Psoas muscle (tissue), 8 donors: ENCODE results near the gene SERPINB4. TPM values are rescaled to one million over a fixed set of nuclear protein-coding genes. Genes with fewer than 3 reads are reported as not detected.

ENCODE experiments used
- ATAC-seq, 4 donors: fragments of 200-7000 bp; cut with Tn5 transposase; one replicate each; pipeline ENCODE4 v1.9.1; 2020; ENCODE audit warnings: moderate library complexity in 3 of 4, mild to moderate bottlenecking in 2 of 4
- DNase-seq, 2 donors: peaks; one replicate each; pipeline ENCODE4 v3.0.0-alpha.2; 2020
- H3K27ac ChIP-seq: fragments of 200-600 bp; one replicate; pipeline ENCODE4 v1.8.0; 2022
- H3K27me3 ChIP-seq, 3 donors: fragments of 200-600 bp in 1 of 3; one replicate each; pipeline versions ENCODE4 v1.6.1 to v1.8.0; 2013 to 2022; ENCODE audit warnings: low read length in 2 of 3, mild to moderate bottlenecking in 2 of 3, moderate library complexity in 1 of 3; ENCODE audit not compliant: insufficient read depth in 3 of 3
- H3K36me3 ChIP-seq, 2 donors: fragments of 200-600 bp in 1 of 2; one replicate each; pipeline versions ENCODE4 v1.6.1 to v1.8.0; 2013 to 2022; ENCODE audit warnings: low read depth in 1 of 2, mild to moderate bottlenecking in 1 of 2, moderate library complexity in 1 of 2; ENCODE audit not compliant: insufficient read depth in 1 of 2
- H3K4me1 ChIP-seq: fragments of 200-600 bp; one replicate; pipeline ENCODE4 v1.8.0; 2022
- H3K4me3 ChIP-seq: fragments of 200-600 bp; one replicate; pipeline ENCODE4 v1.8.0; 2022; ENCODE audit warnings: mild to moderate bottlenecking
- H3K9me3 ChIP-seq: fragments of 200-600 bp; one replicate; pipeline ENCODE4 v1.8.0; 2022
- WGBS, 3 donors: extraction: QIAGEN DNeasy Blood & Tissue Kit; methylation state at CpG; one replicate each; pipeline versions ENCODE4 v1.1.6 to v1.1.7; 2013; 5-methylcytosine and 5-hydroxymethylcytosine counted together
- intact Hi-C, 2 donors: fragments of 100-400 bp; cut with DNase I; formaldehyde crosslinking; loops; one replicate each; pipeline versions ENCODE4 v1.11.0 to v1.14.2; 2022
- polyA plus RNA-seq, 3 donors: library from polyadenylated mRNA; stranded (reverse); fragments of 200-250 nt; gene quantifications; one replicate each; pipeline ENCODE4 v1.2.3, GENCODE V29; 2013
- total RNA-seq, 4 donors: library from RNA; stranded (reverse); fragmentation: NEBNext Ultra II Directional in 2 of 4; extraction: Animal tissue kit (Norgen Biotek cat#: 25700) in 2 of 4; gene quantifications; one replicate each; pipeline versions ENCODE4 v1.2.1 to v1.2.4, GENCODE V29; 2021 to 2023
- TF ChIP-seq, protein P1 (sequence below): fragments of 200-600 bp; IDR thresholded peaks from one replicate; pipeline ENCODE4 v1.8.0; 2022; ENCODE audit warnings: antibody characterized with exemption
- donor health status: healthy with polysubstance abuse.
- donor health status: DM: no; HTN: no; CAD: no; lungs with moderate emphysema.
- donor health status: Bipolar disorder and iron deficiency.
- donor health status: healthy.
- donor health status: DM: yes; HTN: yes; CAD: no.
- donor health status: DM: no; HTN: no; CAD: no.
- donor health status: DM: no; HTN: no; CAD: no.
- donor health status: DM: yes; HTN: yes; CAD: no.

Gene SERPINB4
- total and polyA plus RNA-seq, 7 donors = 0.04 TPM; not detected in 6

DNA sequence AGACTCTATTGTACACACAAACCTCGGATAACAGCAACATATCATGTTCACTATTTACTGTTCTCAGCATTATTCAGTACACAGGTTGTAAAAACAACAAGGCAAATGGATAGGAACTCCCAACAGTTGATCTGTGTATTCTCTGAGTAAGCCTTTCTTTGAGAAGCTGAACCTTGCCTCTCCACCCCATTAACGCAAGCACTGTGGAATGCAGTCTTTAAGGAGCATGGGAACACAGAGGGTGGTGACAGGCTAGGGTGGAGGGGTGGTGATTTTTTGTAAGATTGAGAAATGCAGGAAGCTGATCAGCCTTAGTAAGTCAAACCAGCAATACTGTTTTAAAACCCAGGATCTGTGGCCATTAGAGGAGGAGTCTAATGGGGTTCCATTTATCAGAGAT lies 39.1 kb upstream of the SERPINB4 start:
- H3K4me1 ChIP-seq = no peaks in the 10 kb centered on the region
- TF ChIP-seq, protein P1, sequence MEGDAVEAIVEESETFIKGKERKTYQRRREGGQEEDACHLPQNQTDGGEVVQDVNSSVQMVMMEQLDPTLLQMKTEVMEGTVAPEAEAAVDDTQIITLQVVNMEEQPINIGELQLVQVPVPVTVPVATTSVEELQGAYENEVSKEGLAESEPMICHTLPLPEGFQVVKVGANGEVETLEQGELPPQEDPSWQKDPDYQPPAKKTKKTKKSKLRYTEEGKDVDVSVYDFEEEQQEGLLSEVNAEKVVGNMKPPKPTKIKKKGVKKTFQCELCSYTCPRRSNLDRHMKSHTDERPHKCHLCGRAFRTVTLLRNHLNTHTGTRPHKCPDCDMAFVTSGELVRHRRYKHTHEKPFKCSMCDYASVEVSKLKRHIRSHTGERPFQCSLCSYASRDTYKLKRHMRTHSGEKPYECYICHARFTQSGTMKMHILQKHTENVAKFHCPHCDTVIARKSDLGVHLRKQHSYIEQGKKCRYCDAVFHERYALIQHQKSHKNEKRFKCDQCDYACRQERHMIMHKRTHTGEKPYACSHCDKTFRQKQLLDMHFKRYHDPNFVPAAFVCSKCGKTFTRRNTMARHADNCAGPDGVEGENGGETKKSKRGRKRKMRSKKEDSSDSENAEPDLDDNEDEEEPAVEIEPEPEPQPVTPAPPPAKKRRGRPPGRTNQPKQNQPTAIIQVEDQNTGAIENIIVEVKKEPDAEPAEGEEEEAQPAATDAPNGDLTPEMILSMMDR = no peak
- no peaks in the 10 kb centered on the region for H3K9me3 ChIP-seq
- H3K4me3 ChIP-seq = no peak overlapping the region
- WGBS, 3 donors = 26 to 34% (median 29%) methylated on average over 2 of the region's 2 CpGs
- H3K27me3 ChIP-seq = no peaks in the 10 kb centered on the region
- DNase-seq (no peak), ATAC-seq (no peak)
- H3K27ac ChIP-seq = no peak overlapping the region
- H3K36me3 ChIP-seq = no peaks in the 10 kb centered on the region
- intact Hi-C loops = no loop called here

DNA sequence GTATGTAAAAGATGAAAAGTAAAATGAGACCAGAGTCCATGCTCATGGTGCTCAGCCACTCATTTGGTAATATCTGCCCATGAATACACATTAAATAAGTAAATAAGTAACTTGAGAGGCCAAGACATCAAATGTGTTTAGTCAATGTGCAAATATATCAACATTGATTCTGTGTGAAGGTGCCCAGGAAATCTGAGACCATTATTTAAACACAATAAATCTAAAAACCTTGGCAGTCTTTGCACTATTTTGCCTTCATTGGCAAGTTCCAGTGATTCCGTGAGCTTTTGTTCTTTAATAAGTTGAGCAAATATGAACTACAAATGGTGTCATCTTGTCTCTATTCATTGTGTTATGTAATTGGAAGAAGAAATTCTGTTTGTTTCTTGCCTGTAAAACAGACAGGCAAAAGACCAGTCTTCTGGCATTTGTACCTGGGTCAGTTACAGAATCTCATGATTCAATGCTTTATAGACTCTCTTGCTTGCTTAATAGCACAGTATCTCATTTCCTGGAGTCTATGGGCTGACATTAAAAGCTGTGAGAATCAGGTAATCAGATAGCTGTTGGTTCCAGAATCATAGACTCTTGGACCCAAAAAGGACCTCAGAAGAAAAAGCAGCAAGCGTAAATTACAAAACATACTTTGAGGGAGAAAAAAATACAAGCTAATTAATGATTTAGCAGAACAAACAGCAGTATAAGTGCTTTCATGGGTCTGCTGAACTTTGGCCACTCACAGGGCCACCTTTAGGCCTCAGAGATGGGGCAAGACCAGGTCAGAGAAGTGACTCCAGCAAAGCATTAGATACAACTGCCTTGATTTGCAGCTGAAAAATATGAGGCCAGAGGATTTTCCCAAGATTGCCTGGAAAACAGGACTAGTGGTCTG lies 37.6 kb upstream of the SERPINB4 start:
- Histone ChIP-seq H3K36me3 (no peaks in the 10 kb centered on the region), H3K4me3 (no peak overlapping the region), H3K9me3 (no peaks in the 10 kb centered on the region), H3K27ac (no peak overlapping the region), H3K27me3 (no peaks in the 10 kb centered on the region), H3K4me1 (no peaks in the 10 kb centered on the region)
- intact Hi-C loops = no loop called here
- WGBS, 3 donors = 84 to 88% (median 88%) methylated on average over 2 of the region's 2 CpGs
- DNase-seq (no peak), ATAC-seq (no peak)
- TF ChIP-seq, protein P1 = no peak

DNA sequence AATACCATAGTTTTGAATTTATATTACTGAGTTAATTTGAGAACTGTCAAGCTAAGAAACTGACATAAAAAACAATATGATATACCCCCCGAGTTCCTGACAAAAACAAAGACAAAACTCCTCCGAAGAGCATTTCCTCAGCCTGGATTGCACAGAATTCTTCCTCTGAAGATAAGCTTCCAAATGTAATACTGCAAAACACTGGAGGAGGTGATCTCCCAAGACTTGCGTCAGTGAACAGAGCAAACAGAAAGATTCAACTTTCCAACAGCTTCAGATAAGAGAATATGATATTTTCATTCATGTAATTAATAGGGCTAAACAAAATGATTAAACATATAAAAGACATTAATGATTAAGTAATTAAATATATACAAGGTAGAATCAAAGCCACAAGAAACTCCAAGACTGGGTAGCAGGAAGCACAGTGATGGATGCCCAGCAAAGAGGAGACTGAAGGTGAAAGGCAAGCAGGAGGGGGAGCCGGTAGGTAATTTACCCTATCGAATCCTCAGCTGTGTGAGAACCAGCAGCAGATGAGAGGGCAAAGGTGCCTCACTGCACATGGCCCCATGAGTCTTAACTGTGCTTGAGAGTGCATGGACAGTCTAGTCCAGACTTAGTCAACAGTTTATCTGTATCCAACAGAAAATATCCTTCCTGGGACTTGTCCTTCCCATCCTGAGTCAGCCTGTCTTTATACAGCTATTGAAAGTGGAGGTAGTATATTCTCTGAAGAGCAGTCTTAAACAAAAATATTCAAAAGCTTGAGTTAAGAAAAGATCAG lies 36.0 kb upstream of the SERPINB4 start:
- Histone ChIP-seq H3K4me3 (no peak overlapping the region), H3K27ac (no peak overlapping the region), H3K36me3 (no peaks in the 10 kb centered on the region), H3K4me1 (no peaks in the 10 kb centered on the region), H3K9me3 (no peaks in the 10 kb centered on the region), H3K27me3 (no peaks in the 10 kb centered on the region)
- TF ChIP-seq, protein P1 = no peak
- 76 to 84% (median 78%) methylated on average over 5 of the region's 5 CpGs for WGBS, 3 donors
- no peak for ATAC-seq
- intact Hi-C loops = no loop called here
- no peak for DNase-seq

DNA sequence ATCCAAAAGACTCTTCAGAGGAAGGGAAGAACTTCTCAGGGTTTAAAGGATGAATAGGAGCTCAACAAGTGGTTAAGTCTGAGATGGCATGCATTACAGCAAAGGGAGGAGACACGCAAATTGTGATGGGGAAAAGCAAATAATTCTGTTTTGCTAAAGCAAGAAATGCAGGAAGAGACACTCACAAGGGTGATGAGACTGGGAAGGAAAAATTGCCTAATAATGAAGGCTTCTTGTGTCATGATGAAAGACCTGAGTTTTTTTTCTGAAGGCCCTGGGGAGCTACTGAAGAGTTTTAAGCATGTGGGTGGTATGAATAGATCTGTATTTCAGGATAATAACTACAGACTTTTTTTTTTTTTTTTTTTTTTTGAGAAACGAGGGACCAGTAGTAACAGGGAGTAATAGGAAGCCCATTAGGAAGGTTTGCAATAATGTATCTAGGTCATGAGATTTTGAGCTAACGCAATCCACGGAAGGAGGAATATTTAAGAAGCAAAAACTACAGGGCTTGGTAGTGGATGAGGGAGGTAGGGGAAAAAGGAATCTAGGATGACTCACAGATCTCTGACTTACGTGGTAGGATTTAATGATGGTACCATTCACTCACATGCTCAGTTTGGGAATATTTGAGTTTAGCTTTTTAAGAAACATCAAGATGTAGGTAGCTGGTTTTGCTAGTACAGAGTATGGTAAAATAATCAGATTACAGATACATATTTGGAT lies 33.6 kb upstream of the SERPINB4 start:
- ATAC-seq (no peak), DNase-seq (no peak)
- Histone ChIP-seq H3K4me3 (no peak overlapping the region), H3K36me3 (no peaks in the 10 kb centered on the region), H3K27ac (no peak overlapping the region), H3K27me3 (no peaks in the 10 kb centered on the region), H3K9me3 (no peaks in the 10 kb centered on the region), H3K4me1 (no peaks in the 10 kb centered on the region)
- 57 to 66% (median 63%) methylated on average over 5 of the region's 5 CpGs for WGBS, 3 donors
- intact Hi-C loops = no loop called here
- TF ChIP-seq, protein P1 = no peak
